Activated T-cell treated with anti-CD3 and anti-CD28 coated beads, Interleukin-2, amount 50 U/mL, for 1 hour (primary cell): ENCODE measurements around the gene CPO.
"Not testable (repeated sequence)": the region's sequence is repeated elsewhere in the genome, so short reads cannot be mapped to it uniquely, and the experiment has no call there.

Experiments used
- DNase-seq: peaks from one replicate; pipeline ENCODE4 v3.0.0-alpha.2; 2020

CPO gene, protein sequence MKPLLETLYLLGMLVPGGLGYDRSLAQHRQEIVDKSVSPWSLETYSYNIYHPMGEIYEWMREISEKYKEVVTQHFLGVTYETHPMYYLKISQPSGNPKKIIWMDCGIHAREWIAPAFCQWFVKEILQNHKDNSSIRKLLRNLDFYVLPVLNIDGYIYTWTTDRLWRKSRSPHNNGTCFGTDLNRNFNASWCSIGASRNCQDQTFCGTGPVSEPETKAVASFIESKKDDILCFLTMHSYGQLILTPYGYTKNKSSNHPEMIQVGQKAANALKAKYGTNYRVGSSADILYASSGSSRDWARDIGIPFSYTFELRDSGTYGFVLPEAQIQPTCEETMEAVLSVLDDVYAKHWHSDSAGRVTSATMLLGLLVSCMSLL

DNA sequence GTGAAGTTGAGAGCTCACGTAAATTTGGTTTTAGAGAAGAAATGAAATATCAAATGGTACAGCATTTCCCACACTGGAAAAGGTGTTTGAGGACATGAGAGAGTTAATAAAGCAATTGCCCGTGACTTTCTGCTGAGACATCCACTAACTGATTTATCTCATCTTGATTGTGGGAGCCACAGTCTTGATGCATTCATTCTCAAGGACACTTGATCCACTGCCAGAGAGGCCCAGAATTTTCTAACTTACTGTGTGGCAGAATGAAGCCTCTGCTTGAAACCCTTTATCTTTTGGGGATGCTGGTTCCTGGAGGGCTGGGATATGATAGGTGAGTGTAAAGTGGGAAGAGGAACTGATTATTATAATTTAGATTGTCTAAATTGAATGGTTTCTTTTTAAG is at the start of gene CPO:
CPO (plus strand) TSS at position 179 of the 400 bp plus-strand sequence; CDS start at position 261, 82 bp downstream.
- DNase-seq = no peak

DNA sequence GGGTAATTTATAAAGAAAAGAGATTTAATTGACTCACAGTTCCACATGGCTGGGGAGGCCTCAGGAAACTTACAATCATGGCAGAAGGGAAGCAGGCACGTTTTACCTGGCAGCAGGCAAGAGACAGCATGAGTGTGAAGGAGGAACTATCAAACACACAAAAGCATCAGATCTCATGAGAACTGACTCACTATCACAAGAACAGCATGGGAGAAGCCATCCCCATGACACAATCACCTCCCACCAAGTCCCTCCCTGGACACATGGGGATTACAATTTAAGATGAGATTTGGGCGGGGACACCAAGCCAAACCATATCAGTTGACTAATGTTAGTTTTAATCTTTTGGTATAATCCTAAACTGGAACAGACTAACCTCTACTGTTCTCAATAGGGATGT is 49.1 kb upstream of the CPO start:
- no peak for DNase-seq

DNA sequence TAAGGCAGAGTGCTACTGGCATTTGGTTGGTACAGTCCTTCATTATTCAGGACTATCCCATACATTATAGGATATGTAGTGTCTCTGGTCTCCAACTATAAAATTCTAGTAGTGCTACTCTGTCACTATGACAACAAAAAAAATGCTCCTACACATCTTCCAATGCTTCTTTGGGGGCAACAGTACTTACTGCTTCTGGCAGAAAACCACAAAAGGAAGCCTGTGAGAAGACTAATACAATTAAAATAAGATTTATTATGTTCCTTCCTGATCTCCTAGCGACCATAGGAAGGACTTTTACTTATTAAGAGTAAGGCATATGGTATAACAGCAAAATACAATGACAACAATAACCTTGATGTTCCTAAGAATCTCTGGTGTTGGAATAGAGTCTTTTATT is 48.4 kb upstream of the CPO start:
- no peak for DNase-seq

DNA sequence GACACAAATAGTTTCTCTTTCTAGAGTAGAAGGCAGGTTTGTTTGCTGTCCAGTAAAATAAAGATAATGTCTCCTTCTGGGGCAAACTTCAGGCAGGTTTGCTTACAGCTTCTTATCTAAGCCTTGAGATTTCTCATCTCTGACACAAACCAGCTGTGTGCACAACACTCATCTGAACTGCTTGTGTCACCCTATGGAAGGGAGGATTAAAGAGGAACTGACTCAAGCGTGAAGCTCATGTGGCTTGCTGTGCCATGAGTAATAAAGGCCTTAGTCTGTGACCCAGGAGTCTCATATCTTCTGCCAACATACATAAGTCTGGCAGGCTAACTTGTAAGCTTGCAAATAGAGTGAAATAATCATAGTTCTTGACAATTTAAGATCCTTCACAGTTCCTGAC is 24.2 kb upstream of the CPO start:
- DNase-seq = no peak

DNA sequence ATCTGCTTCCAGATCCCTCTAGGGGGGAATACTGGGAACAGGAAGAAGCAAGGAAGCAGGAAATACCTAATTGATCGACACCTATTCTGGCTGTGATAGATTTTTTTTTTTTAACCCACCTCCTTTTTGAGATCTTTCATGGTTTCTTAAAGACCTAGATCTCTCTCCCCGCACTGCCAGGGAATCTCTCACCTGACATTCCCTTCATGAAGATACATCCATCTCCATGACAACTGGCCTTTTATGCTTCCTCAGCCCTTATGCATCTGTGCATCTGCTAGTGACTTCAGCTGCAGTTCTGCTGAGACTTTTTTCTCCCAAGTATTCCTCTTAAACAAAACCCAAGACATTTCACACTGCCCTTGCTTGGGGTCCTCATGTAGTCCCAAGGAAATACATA is 21.1 kb upstream of the CPO start:
- DNase-seq = no peak

DNA sequence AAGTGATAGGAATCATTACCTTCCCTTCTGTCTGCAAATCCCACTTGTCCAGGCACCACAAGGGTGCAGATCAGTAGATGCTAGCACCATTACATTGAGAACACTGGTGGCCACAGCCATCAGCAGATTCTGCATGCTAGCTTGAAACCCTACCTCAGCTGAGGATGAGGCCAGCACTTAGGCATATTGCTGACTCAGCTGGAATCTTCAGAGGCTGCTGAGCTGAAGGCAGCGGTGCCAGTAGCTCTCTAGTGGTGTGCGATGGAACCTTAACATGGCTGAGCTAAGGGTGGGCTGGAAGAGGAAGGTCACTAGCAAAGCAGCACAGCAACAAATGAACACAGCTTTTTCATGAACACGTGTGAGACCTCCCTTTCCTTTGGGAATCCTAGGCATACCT is 19.0 kb upstream of the CPO start:
- DNase-seq = no peak

DNA sequence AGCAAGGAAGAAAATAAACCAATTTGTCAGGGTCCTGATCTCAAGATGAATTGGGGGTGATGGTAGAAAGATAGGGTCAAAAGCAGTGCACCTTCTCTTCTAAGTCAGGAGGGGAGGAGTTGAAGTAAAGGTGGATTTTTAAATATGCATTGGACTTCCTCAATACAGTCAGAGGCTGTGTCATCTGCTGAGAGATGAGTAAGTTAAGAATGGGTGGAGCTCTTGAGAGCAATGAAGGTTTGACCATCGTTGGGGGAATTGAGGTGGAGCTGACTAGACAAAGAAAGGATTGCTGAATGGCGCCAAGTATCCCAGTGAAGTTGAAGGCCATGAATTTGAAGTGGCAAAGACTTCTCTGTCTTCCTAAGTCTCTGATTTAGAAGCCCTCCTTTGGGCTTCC is 18.4 kb upstream of the CPO start:
- no peak for DNase-seq

DNA sequence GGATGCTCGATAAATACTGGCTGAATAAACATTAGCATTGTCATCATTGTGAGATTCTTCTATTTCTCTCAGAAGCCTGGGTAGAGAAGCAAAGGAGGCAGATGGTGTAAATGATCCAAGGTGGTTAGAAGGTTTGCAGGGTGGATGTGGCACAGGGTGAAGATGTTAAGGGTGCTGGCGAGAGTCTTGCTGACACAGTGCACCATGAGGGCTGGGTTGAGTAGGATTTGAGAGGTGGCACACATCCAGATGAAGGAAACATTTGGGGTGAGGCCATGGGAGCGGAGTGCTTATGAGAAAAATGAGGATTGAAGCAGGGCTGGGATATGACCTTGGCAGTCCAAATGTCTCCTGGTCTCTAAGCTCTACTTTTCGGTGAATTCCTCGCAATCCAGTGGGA is 17.8 kb upstream of the CPO start:
- no peak for DNase-seq

DNA sequence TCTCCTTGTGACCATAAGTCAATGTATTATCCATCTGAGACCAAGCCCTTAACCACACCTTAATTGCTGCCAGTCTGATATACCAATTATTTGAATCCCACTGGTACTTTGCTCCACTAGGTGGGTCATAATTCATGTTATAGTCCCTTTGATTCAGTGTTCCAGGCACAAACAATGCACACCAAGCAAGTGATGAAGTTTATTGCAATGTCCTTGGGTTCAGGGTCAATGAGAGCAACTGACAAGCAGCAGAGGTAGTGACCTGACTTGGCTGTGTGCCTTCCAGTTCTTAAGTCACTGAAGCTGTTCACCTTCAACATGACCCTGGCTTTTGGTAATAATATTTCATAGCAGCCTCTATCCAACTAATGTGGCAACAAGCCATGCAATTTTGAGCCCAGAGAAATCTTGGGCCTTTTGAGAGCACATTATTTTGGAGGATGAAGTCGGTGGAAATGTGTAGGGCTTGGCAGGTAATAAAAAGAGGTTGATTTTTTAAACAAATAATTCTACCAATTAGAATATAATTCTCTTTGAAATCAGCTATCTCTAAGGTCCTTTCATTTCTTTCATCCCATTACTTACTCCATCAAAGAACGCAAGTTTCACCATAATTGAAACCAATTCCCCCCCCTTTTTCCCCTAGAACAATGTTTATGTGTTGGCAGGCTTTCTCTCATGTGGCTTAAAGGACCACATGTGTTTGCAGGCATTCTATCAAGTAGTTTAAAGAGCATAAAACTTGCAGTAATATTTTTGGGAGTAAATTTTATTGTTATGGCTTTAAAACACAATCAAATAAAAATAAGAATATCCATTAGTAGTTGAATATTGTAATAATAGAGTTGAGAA is 3.1 kb upstream of the CPO start:
- no peak for DNase-seq

DNA sequence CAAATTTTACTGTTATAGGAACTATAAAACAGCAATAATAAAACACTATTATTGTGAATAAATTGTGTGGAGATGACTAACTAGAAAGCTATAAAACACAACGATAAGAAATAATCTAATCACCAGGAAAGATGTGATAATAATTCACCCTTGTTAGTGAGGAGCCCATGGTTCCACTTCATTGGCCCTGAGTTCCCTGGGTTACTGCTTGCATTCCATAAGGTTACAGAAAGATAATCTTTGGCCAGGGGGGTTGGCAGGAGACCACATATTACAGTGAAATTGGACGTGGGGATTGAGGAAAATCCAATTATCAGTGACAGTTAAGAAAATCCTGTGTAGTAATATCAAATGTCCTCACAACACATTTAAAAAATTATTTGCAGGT is 2.5 kb upstream of the CPO start:
- DNase-seq = no peak

DNA sequence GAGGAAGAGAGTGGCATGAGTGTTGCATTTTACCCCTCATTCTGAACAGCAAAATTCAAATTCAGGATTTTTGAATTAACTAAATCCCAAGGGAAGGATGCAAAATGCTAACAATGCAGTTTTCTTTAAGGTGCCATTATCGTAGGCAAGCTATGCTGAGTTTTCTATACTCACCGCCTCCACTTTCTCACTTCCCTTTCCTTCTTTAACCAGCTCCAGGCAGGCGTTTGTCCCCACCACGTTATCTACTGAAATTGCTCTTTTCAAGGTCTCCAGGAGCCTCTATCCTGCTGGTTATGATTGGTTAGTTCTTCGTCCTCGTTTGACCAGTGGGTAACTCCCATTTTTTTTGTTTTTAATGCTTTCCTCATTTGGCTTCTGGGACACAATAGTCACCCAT is 1.8 kb upstream of the CPO start:
- no peak for DNase-seq

DNA sequence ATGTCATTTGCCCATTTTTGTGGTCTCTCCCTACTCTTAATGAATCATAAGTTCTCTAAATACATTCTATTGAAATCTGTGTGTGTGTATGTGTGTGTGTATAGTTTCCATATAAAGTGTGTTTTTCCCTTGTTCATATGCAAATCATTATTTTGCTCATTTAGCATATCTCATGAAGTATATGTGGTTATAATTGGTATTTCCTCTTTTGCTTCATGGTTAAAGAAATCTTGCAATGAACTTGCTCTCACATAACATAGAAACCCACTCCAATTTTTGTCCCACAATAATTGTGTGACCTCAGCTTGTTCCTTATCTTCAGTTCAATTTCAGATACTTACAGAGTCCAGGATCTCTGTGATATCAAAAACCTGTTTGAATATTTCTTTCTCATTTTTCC is 1.2 kb downstream of the CPO start:
- no peak for DNase-seq

DNA sequence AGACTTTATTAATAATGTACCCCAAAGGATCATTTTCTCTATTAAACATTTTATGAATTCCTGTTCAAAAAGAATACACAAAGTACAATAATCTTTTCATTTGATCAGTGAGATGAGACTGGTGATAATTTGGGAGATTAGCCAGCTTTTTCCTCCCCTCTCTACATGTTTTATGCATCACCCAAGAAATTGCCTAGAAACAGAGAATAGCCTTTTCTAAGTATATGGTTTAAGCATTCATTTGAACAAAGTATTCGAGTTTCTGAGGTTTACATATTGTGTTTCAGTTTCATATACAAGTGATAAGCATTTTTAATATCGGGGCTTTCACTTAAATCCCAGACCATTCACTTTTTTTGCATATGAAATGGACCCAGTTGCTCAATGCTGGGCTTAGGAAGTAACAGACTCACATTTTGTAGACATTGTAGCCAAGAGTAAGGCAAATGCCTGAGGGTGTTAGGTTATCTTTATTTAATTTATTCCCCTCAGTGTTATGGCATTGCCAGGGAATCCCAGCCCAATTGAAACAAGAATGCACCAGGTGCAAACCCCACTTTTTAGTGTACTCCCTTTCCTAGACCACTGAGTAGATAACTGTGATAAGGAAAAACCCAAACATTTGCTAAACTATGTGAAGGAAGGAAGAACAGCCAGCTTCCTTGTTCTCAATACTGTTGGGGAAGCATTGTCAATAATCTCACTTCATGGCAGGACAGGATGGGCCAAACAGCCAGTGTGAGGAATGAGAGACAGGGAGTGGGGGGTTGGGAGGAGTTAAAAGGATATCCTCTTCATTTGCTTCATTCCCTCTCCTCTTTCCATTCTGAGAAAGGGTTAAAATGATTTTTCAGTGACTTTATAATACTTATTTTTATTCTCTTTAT is 3.5 kb downstream of the CPO start:
- no peak for DNase-seq

DNA sequence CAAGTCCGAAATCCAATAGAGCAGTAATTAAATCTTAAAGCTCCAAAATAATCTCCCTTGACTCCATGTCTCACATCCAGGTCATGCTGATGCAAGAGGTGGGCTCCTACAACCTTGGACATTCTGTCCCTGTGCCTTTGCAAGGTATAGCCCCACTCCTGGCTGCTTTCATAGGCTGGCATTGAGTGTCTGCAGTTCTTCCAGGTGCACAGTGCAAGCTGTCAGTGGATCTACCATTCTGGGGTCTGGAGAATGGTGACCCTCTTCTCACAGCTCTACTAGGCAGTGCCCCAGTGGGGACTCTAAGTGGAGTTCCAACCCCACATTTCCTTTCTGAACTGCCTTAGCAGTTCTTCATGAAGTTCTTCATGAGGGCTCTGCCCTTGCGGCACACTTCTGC is 14.1 kb downstream of the CPO start:
- not testable (repeated sequence) for DNase-seq

DNA sequence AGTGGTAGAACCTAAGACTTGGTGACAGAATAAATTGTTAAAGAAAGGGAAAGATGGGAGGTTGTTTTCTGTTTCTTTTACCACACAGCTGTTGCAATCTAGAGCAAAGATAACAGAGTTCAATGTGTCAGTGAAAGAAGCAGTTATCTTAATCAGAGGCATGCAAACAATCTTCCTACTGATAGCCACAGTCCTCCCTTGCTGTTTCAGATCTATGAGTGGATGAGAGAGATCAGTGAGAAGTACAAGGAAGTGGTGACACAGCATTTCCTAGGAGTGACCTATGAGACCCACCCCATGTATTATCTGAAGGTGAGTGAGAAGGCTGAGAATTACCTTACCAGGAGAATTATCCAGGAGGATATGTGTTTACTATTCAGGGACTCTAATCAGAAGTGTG is 15.9 kb downstream of the CPO start:
- DNase-seq = no peak

DNA sequence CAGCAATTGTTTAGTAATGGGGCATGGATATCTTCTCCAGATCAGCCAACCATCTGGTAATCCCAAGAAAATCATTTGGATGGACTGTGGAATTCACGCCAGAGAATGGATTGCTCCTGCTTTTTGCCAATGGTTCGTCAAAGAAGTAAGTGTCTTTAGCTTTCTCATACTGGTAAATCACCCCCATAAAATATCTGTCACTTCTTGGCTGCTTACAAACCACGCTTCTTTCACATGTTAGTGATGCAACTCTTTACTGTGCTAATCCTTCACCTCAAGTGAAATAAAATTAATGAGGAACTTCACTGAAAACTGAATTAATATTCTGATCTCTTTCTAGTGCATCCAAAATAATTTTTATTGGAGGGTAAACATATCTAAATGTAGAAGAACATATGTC is 18.9 kb downstream of the CPO start:
- no peak for DNase-seq

DNA sequence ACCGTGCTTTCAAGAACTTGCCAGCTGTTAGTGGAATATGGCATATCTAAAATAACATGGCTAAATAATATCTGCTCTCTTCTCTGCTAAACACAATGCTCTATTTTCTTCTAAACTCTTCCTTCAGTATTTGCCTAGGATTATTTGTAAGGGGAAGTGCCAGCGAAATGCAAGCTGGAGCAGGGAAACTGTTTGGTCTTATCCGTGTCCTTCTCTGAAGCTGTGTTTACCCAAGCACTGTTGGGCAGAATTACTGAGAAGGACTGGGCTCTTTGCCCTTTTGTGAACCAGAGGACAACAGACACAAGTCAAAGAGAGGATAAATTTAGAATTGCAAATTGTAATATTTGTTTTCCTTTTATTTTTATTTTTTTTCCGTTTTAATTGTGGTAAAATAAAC is 23.6 kb downstream of the CPO start:
- no peak for DNase-seq

DNA sequence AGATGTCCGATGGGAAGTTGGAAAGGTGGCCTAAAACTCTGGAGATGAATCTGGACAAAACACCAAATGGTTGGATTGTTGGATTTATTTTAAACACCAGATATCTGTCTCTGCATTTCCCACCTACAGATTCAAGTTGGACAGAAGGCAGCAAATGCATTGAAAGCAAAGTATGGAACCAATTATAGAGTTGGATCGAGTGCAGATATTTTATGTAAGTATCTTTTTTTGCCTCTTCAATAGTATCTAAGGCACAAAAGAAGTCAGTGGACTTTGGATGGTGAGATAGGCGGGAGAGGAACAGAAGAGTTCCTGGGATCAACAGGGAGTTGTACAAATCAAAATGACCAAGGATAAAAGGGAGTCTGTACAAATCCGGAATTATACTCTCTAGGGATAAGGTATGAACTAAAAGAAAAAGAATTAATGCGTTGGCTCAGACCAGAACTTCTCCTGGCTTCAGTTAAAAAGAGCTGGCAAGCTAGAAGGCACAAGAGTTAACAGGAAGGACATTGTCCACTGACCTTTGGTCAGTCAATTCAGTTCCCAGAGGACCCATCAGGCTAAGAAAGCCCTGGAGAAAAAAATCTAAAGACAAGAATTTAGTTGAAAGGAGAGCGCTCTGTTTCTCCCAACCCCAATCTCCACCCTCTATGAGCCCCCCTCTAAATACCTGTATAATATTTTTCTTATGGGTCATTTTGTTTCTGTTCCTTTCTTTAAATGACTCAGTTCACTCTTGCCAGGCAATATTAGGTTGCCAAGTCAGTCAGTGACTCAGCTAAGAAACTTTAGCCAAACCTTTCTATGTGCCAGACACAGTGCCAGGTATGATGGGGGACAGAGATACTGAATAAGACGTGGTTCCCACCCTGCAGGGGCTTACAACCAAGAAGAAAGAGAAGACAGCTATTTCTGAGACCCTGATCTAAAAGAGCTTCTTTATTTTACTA is 29.1 kb downstream of the CPO start:
- DNase-seq = no peak

DNA sequence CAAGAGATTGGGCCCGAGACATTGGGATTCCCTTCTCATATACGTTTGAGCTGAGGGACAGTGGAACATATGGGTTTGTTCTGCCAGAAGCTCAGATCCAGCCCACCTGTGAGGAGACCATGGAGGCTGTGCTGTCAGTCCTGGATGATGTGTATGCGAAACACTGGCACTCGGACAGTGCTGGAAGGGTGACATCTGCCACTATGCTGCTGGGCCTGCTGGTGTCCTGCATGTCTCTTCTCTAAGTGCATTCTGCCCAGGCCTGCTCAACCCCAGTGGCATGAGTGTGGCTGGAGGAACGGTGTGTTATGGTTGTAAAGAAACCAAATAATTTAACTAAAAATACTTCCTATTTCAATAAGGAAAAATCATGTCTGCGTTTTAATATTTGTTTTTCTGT is 29.9 kb downstream of the CPO start:
- no peak for DNase-seq

DNA sequence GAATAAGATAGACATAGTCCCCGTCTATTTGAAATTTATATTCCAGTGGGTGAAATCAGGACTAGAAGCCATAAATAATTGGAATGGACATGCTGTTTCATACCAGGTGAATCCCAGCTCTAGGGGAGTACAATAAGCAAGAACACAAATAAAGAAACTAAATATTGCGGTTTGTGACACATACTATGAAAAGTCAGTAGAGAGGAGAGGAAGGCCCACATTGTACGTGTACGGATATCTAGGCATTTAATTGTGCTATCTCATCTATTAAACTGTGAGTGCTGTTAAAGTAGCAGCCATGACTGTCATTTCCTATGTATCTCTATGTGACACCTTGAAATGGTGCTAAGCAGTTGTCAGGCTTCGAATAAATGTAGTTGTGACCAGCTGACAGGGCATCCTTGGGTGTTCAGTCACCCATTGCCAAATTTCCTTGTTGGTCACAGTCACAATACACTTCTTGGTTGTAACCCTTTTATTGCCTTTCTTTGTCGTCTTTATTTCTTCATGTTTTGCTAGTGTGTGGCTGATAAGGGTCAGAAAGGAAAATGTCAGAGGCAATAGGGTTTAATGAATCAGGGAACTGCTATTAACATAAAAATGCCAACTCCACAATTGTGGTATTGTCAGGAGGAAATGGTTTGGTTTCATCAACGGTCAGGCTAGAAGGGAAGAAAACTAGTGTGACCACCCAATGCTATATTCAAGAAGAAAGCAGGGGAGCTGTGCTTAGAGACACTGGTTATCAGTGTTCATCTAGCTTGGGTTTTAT is 31.5 kb downstream of the CPO start:
- no peak for DNase-seq

DNA sequence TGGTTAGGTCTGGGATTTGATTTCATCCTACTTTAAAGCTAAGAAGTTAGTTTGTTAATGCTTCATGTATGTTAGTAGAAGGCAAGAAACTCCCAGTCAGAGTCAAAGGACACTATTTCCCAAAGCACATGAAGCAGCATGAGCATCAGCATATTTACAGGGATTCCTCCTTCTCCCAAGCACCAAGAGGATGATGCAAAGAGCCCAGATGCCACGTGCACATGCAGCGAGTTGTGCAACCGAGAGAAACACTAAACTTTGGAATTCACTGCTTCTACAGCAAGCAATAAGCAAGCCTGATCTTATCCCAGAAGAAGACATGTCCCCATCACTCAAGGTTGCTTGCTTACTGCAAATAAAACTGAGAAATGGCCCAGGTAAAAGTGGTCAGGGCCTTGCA is 32.5 kb downstream of the CPO start:
- no peak for DNase-seq
